Endothelial cell of umbilical vein (primary cell): ENCODE data around the gene ZNF25. TPM values are rescaled to one million over a fixed set of nuclear protein-coding genes. Genes with fewer than 3 reads are reported as not detected.
"Not testable (repeated sequence)": the region's sequence is repeated elsewhere in the genome, so short reads cannot be mapped to it uniquely, and the experiment has no call there.

Experiments
- BruUV-seq: library from RNA; stranded (reverse); fragments of 400-500 nt; replicated peaks from 2 replicates; lab custom pipeline; 2021; lab: Mats Ljungman, UMichigan
- CTCF ChIA-PET: fragments of 300-600, 350-600 bp; sonication (Branson Sonifier 250); formaldehyde crosslinking; loops from one replicate; lab custom pipeline; 2021; ENCODE audit warnings: antibody characterized with exemption, inconsistent platforms; lab: Charles Lee
- POLR2A ChIA-PET: fragments of 300-600, 350-600 bp; sonication (Branson Sonifier 250); formaldehyde crosslinking; loops from one replicate; lab custom pipeline; 2021; ENCODE audit warnings: antibody characterized with exemption, inconsistent platforms; lab: Charles Lee
- DNase-seq: peaks from one replicate; pipeline ENCODE4 v3.0.0-alpha.2; 2011; ENCODE audit warnings: low read depth, low spot score
- FAIRE-seq: peaks from 2 replicates; lab custom pipeline; 2011; peaks lifted over from hg19 to GRCh38; lab: Jason Lieb, UNC
- H2AFZ ChIP-seq: 2 replicates; pipeline ENCODE4 v1.6.0; 2012; ENCODE audit warnings: low read depth, low read length, control low read depth, inconsistent platforms
- H3K27ac ChIP-seq: 2 replicates; pipeline ENCODE4 v1.5.1; 2011; ENCODE audit warnings: low read depth, mild to moderate bottlenecking, control low read depth, low read length, moderate library complexity; ENCODE audit not compliant: insufficient read depth
- H3K27me3 ChIP-seq, 2 experiments: 2 replicates each; pipeline versions ENCODE4 v1.6.0 to v1.6.1; 2011; ENCODE audit warnings: low read length in 2 of 2, mixed read lengths in 1 of 2; ENCODE audit not compliant: control insufficient read depth in 2 of 2, insufficient read depth in 2 of 2
- H3K36me3 ChIP-seq, 2 experiments: 2 replicates in 1 of 2; 3 replicates in 1 of 2; pipeline ENCODE4 v1.5.1; 2011; ENCODE audit warnings: low read length in 2 of 2, mild to moderate bottlenecking in 1 of 2, moderate library complexity in 1 of 2; ENCODE audit not compliant: control insufficient read depth in 2 of 2, insufficient read depth in 2 of 2; ENCODE audit errors: extremely low read depth in 1 of 2
- H3K4me1 ChIP-seq: 3 replicates; pipeline ENCODE4 v1.5.1; 2011; ENCODE audit warnings: mild to moderate bottlenecking, low read length; ENCODE audit not compliant: control insufficient read depth, insufficient read depth; ENCODE audit errors: extremely low read depth
- H3K4me2 ChIP-seq: 2 replicates; pipeline ENCODE4 v1.6.1; 2011; ENCODE audit warnings: low read length, control low read depth, mixed read lengths; ENCODE audit not compliant: insufficient read depth
- H3K4me3 ChIP-seq, 3 experiments: fragments of 200-600 bp in 1 of 3; sonication (generic), shearing (Covaris generic) in 1 of 3; replicated peaks in 1 of 3; 2 replicates each; pipeline ENCODE4 v1.5.1; 2011 to 2016; ENCODE audit warnings: control low read depth in 3 of 3, low read length in 3 of 3, mild to moderate bottlenecking in 2 of 3, inconsistent platforms in 1 of 3, low read depth in 1 of 3, moderate library complexity in 1 of 3; ENCODE audit not compliant: insufficient read depth in 1 of 3
- H3K79me2 ChIP-seq: 2 replicates; pipeline ENCODE4 v1.6.0; 2012; ENCODE audit warnings: low read length, inconsistent platforms; ENCODE audit not compliant: control insufficient read depth, insufficient read depth
- H3K9ac ChIP-seq: replicated peaks from 2 replicates; pipeline ENCODE3; 2011; ENCODE audit warnings: low read length, control low read depth; ENCODE audit not compliant: insufficient read depth; ENCODE audit errors: extremely low read depth
- H3K9me1 ChIP-seq: replicated peaks from 3 replicates; pipeline ENCODE4 v1.6.0; 2011; ENCODE audit warnings: mild to moderate bottlenecking, low read length; ENCODE audit not compliant: control insufficient read depth, insufficient read depth; ENCODE audit errors: extremely low read depth
- H3K9me3 ChIP-seq: replicated peaks from 2 replicates; pipeline ENCODE4 v1.5.1; 2012; ENCODE audit warnings: low read length, inconsistent platforms; ENCODE audit not compliant: control insufficient read depth, insufficient read depth
- H4K20me1 ChIP-seq: replicated peaks from 2 replicates; pipeline ENCODE3; 2011; ENCODE audit warnings: mild to moderate bottlenecking, low read length; ENCODE audit not compliant: control insufficient read depth, insufficient read depth; ENCODE audit errors: extremely low read depth
- CTCF ChIP-seq, 2 donors: IDR thresholded peaks; 1 replicate in 1 of 2; 2 replicates in 1 of 2; pipeline ENCODE4 v1.5.1; 2011; ENCODE audit warnings: low read length in 2 of 2, mild to moderate bottlenecking in 2 of 2, moderate library complexity in 2 of 2, control low read depth in 1 of 2, inconsistent platforms in 1 of 2, low read depth in 1 of 2; ENCODE audit not compliant: insufficient read depth in 1 of 2; ENCODE audit errors: extremely low read depth in 1 of 2
- EZH2 ChIP-seq: IDR thresholded peaks from 2 replicates; pipeline ENCODE4 v1.6.1; 2012; ENCODE audit warnings: borderline replicate concordance, low read depth, mild to moderate bottlenecking, moderate library complexity, low read length, inconsistent platforms; ENCODE audit not compliant: severe bottlenecking
- FOS ChIP-seq: IDR thresholded peaks from 2 replicates; pipeline ENCODE4 v1.6.1; 2011; ENCODE audit warnings: mild to moderate bottlenecking, low read length, moderate library complexity, borderline replicate concordance; ENCODE audit not compliant: insufficient read depth
- GATA2 ChIP-seq: IDR thresholded peaks from 2 replicates; pipeline ENCODE4 v1.7.0; 2011; ENCODE audit warnings: low read depth, mild to moderate bottlenecking, moderate library complexity, mixed read lengths, low read length; ENCODE audit not compliant: insufficient read length, insufficient read depth
- JUN ChIP-seq: IDR thresholded peaks from 2 replicates; pipeline ENCODE4 v1.6.1; 2011; ENCODE audit warnings: borderline replicate concordance, low read depth; ENCODE audit not compliant: insufficient read length, insufficient read depth
- MAX ChIP-seq: IDR thresholded peaks from 2 replicates; pipeline ENCODE4 v1.6.1; 2011; ENCODE audit not compliant: insufficient read depth, insufficient read length
- MYC ChIP-seq: IDR thresholded peaks from one replicate; pipeline ENCODE4 v1.6.1; 2011; ENCODE audit warnings: mild to moderate bottlenecking, low read depth, low read length
- POLR2A ChIP-seq: IDR thresholded peaks from 2 replicates; pipeline ENCODE4 v1.6.1; 2012; ENCODE audit warnings: low read depth, mild to moderate bottlenecking, control low read depth, low read length
- POLR2AphosphoS5 ChIP-seq: IDR thresholded peaks from 2 replicates; pipeline ENCODE4 v1.6.1; 2012; ENCODE audit warnings: low read depth, mild to moderate bottlenecking, control low read depth, low read length, moderate library complexity; ENCODE audit not compliant: insufficient read depth
- dilution Hi-C: fragments of 300-500 bp; cut with MboI; formaldehyde crosslinking; loops from one replicate; pipeline ENCODE4 v1.15.0; 2019; ENCODE audit warnings: low sequenced_read_pairs; ENCODE audit not compliant: extremely low pct_ligation_motif_present
- intact Hi-C: fragments of 100-400 bp; cut with micrococcal nuclease; formaldehyde crosslinking; loops from one replicate; pipeline ENCODE4 v1.10.0; 2022
- polyA plus RNA-seq, 4 experiments: library from polyadenylated mRNA; depleted of rRNA in 3 of 4; stranded (reverse) in 3 of 4; unstranded in 1 of 4; fragments of >200 nt; gene quantifications; 2 replicates each; pipeline versions ENCODE4 v1.2.1 to v1.2.3, GENCODE V29; 2011 to 2012; ENCODE audit warnings: missing spikeins in 1 of 4
- total RNA-seq: library from RNA; stranded (reverse); gene quantifications from 2 replicates; pipeline ENCODE4 v1.2.3, GENCODE V29; 2021

Gene ZNF25
- total and polyA plus RNA-seq, 2 donors (not counting 3 experiments of a cell fraction or from before 2014, with no cell fraction given): 2.0 to 5.2 TPM

GRCh38 chr10:38025283-38025682 is 48.8 kb upstream of the ZNF25 start:
- H3K4me2 ChIP-seq: no peak overlapping the region
- no peaks in the 10 kb centered on the region for H4K20me1 ChIP-seq
- H3K27me3 ChIP-seq: no peaks in the 10 kb centered on the region
- no peaks in the 10 kb centered on the region for H3K4me1 ChIP-seq
- DNase-seq (no peak), FAIRE-seq (no peak)
- POLR2A ChIA-PET: no interaction called here
- H3K9me1 ChIP-seq: no peaks in the 10 kb centered on the region
- H3K9me3 ChIP-seq: no peaks in the 10 kb centered on the region
- peaks cover 0 to 4% of the 10 kb centered on the region in 2 experiments for H3K36me3 ChIP-seq
- no peak overlapping the region for H3K27ac ChIP-seq
- H3K4me3 ChIP-seq: no peak overlapping the region
- TF ChIP-seq CTCF (IDR thresholded peaks at IDR 0.05; ENCODE audit: extremely low read depth in 1 of 2, insufficient read depth in 1 of 2, low read depth in 1 of 2, low read length in 2 of 2) (no peak), EZH2 (no peak), MAX (no peak), FOS (no peak), GATA2 (no peak), POLR2AphosphoS5 (no peak), JUN (no peak), POLR2A (no peak), MYC (no peak)
- CTCF ChIA-PET: no interaction called here
- no peak overlapping the region for H2AFZ ChIP-seq
- no peaks in the 10 kb centered on the region for H3K79me2 ChIP-seq
- no peak overlapping the region for H3K9ac ChIP-seq
- dilution Hi-C loops: no loop called here
- intact Hi-C loops: no loop called here
- no TSS peak for BruUV-seq

GRCh38 chr10:38019124-38019523 is 42.7 kb upstream of the ZNF25 start:
- H4K20me1 ChIP-seq, BruUV-seq, H3K4me1 ChIP-seq, H3K9me1 ChIP-seq, H3K9ac ChIP-seq, H3K4me2 ChIP-seq, H3K79me2 ChIP-seq, H3K4me3 ChIP-seq, DNase-seq, H3K36me3 ChIP-seq, POLR2A ChIA-PET, FAIRE-seq, dilution Hi-C loops, H3K27ac ChIP-seq, H2AFZ ChIP-seq, CTCF ChIA-PET, H3K27me3 ChIP-seq, intact Hi-C loops, H3K9me3 ChIP-seq: not testable (repeated sequence)
